Measurements from ENCODE around the gene OR9Q1.
"Not testable (repeated sequence)": the region's sequence is repeated elsewhere in the genome, so short reads cannot be mapped to it uniquely, and the experiment has no call there.

Gene OR9Q1, protein sequence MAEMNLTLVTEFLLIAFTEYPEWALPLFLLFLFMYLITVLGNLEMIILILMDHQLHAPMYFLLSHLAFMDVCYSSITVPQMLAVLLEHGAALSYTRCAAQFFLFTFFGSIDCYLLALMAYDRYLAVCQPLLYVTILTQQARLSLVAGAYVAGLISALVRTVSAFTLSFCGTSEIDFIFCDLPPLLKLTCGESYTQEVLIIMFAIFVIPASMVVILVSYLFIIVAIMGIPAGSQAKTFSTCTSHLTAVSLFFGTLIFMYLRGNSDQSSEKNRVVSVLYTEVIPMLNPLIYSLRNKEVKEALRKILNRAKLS

DNA sequence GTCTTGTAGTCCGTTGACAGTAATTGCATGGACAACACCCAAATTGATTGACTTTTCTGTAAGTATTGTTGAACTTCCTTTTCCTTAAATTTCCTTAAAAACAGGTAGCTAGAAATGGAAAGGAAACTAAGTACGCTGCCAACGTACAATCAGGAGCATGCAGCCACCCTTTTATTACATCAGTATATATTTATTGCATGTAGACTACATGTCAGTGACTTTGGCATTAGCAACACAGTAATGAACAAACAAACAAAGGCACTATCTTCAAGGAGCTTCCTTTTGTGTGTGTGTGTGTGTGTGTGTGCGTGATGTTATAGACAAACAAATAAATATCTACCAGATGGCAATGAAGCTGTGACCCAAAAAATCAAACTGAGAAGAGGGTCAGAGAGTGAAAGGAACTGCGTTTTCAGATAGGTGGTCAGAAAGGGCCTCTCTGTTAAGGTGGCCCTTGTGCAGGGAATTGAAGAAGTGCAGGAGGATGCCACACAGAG is at the start of gene OR9Q1:
Gene OR9Q1, plus strand, starts transcription at position 447 of the 497 bp plus-strand sequence. CDS start 155,564 bp downstream, outside the sequence.
- DNase-seq = no peak

DNA sequence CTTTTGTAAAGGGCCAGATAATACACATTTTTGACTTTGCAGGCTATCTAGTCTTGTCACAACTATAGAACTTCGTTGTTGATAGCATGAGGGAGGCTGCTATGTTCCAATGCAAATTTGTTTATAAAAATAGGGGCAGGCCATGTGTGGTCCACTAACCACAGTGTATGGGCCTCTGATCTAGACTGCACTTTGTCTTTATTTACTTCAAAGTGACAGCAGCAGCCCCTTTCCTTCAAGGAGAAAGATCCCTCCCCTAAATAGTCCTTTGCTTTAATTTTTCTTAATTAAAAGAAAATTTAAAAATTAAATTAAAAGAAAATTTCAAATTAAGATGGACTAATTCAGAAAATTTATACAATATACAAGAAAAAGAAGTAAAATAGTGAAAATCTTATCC is 49.5 kb upstream of the OR9Q1 start:
- no peak for DNase-seq

DNA sequence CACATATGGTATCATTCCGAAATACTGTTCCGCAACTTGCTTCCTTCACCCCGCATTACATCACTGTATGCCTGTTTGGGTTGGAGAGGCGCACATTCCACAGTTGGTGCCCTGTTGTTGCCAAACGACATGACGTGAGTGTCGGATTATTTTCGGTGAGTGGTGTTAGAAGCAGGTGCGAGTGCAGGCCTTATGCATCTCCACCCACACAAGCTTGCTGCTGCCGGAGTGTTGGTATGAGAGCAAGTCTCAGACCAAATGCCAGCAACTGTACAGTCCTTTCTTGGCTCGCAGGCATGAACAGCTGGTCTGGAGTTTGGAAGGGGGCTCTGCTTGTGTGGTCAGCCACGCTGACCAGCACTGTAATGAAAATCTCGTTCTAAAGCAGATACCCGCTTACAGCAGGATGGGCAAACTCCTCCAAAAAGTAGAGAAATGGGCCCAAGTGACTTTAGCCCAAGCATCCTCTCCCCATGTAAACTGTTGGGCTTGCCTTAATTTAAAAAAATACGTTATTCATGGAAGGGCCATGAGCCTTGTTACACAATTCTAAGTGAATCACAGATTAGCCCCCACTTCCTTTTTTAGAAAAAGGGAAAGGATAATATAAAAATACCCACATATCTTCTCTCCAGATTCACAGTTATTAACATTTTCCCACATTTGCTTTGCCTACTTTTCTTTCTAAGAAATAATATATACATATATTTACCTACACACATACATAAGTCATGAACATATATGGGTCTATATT is 48.7 kb upstream of the OR9Q1 start:
- DNase-seq = no peak

DNA sequence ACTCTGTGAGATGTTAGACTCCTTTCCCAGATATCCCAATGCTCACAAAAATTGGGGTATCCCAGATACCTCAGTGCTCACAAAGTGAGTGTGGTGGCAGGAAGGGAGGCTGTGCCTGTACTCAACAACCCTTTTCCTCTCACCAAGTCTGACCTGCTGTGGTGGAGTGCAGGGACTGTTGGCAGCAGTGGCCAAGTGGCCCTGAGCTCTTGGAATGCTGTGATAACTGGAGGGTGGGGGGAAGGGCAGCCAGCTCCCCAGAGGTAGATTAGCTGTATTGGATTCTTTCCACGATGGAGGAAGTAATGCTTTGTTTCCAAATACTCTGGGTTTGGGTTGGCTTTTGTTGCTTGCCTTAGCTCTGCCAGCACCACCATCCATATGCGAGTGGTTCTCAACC is 46.0 kb upstream of the OR9Q1 start:
- no peak for DNase-seq

DNA sequence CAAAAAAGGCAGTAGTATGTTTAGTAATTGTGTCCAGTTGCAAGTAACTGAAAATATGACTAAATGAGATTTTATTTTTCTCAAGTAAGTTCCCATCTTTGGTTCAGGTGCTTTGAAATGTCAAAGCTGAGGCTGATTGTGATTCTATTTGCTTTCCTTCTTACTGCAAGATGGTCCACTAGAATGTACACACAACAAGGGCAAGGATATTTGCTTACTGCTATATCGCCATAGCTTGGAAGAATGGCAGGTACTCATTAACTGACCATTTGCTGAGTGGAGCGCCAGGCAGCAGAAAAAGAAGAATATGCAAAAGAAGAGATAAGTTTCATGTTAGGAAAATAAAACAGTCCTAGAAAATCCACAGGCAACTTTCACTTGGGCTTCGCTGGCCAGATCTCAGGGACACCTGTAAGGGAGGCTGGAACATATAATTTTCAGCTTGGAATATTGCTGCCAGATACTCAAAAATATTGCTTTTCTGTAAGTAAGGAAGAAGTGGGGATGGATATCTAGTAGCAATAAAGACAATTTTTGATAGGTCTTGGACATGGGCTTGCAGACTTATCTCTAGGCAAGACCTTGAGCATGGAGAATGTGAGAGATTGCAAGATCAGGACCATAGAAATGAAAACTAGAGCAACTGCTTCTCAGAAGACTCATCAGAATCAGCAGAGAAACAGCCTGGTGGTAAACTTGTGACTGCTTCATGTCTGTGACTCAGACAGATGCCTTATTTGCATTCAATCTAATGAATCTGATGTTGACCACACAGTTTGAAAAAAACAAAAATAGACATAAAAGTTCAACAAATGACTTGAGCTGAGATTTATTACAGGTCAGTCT is 44.8 kb upstream of the OR9Q1 start:
- no peak for DNase-seq

DNA sequence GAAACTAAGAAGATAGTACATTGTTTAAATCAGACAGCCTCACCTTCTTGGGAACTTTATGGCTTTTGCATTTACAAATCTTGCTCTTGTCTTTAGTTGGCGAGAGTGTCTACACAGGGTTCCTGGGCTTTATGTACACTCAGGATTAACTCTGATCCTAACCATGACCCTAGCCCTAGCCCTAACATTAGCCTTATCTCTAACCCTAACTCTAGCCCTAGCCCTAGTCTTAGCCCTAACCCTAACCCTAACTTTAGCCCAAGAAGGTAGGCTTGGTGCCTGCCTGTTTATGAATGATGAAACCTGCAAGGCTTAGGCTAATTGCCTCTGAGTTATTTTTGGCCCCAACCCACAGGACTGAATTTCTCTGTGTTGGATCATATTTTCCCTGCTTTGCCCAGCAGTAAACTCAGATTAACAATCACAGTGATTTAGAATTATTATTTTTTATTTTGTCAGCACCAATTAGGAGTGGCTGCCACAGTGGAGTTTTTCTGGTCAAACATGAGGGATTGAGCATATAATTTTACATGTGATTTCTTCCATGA is 44.1 kb upstream of the OR9Q1 start:
- DNase-seq = no peak

DNA sequence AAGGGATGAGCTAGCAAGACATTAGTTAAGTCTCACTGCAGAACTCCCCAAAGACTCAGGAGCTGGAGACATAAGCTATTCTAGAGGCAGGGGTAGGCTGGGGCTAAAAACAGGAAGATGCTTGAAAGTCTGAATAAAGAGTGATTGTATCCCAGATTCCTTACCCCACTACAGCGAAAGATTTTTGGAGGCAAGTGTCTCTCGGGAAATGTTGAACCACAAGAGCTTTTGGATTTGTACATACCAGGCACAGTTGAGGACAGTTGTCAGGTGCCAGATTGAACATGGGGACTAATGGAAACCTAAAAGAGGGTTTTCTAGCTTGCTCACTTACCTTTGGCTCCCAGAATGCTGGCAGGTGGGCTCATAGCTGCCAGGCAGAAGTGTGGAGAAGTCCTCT is 43.5 kb upstream of the OR9Q1 start:
- DNase-seq = no peak

- no peak for DNase-seq
These were observed 42.1 kb upstream of the OR9Q1 start for GRCh38 chr11:57981536-57981935.

DNA sequence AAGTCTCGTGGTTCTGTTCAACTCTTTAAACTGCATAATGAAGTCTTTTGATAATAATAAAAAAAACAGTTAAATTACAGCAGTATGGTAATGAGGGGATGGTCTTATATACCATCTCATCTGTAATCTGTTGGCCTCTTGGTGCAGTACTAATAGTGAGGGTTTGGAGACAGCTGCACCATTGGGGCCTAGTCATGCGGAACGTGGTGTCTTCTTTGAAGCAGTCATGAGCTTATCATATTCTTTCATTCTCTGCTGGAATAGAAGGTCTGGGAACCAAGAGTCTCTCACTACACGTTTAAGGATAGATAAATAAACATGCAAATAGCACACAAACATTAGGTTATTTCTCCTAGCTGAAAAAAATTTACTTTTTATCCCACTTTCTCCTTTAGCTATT is 40.9 kb upstream of the OR9Q1 start:
- no peak for DNase-seq

GRCh38 chr11:57983191-57983590 is 40.5 kb upstream of the OR9Q1 start:
- no peak for DNase-seq

DNA sequence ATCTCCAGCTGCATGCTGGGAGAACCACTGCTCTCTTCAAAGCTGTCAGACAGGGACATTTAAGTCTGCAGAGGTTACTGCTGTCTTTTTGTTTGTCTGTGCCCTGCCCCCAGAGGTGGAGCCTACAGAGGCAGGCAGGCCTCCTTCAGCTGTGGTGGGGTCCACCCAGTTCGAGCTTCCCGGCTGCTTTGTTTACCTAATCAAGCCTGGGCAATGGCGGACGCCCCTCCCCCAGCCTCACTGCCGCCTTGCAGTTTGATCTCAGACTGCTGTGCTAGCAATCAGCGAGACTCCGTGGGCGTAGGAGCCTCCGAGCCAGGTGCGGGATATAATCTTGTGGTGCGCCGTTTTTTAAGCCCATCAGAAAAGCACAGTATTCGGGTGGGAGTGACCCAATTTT is 24.2 kb upstream of the OR9Q1 start:
- not testable (repeated sequence) for DNase-seq

GRCh38 chr11:58000021-58000420 is 23.7 kb upstream of the OR9Q1 start:
- not testable (repeated sequence) for DNase-seq

GRCh38 chr11:58000699-58001098 is 23.0 kb upstream of the OR9Q1 start:
- no peak for DNase-seq

DNA sequence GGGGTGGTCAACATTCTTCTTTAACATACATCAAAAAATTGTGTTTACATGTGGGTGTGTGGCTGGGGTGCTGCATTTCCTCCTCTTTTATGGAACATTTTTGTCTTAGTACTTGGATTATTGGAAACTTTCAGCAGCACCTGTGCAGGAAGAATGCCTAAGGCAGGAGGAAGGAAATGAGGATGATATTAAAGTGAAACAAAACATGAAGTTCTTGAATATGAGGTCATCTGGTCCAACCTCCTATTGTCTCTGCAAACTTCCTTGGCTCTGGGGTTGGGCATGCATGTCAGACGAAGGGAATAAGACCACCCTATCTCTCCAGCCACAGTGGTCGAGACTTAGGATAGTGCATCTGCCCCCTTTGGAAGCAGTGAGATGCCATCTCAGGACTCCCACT is 20.6 kb upstream of the OR9Q1 start:
- no peak for DNase-seq

DNA sequence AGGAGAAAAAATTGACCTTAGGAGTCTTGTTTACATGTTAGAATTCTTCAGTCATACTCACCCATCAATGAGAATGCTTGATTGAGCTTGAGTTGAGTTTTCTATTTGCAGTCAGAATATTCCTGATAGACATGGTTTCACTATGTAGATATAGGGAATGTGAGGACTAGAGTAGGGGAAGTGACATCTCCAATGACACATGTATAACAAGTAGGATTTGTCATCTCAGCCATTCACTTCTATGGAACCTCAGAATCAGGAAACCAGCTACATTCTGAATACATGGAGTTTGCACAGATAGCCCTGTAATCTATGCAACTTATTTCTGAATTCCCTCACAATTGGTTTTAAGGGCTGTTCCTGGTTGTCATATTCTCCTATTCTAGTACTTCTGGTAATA is 20.1 kb upstream of the OR9Q1 start:
- DNase-seq = no peak

- DNase-seq = no peak
These were observed 19.0 kb upstream of the OR9Q1 start for GRCh38 chr11:58004664-58005063.

DNA sequence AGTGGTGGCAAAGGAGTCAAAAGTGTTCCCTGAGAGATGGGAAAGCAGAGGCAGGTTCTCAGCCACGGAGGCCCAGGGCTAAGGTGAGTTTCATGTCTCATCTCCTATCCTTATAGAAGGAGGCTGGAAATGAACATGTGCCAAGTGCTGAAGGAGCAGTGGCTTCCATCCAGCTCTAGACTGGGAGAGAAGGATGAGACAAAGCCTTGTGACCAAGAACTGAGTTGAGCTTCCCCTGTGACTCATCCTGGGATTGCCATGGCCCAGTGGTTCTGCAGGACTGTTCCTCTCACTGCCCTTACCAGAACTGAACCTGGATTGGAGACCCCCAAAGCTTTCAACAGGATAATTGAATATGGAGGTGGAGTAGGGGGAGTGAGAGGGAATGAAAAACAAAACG is 16.7 kb upstream of the OR9Q1 start:
- DNase-seq = no peak

- DNase-seq = no peak
These were observed 11.9 kb upstream of the OR9Q1 start for GRCh38 chr11:58011771-58012170.

DNA sequence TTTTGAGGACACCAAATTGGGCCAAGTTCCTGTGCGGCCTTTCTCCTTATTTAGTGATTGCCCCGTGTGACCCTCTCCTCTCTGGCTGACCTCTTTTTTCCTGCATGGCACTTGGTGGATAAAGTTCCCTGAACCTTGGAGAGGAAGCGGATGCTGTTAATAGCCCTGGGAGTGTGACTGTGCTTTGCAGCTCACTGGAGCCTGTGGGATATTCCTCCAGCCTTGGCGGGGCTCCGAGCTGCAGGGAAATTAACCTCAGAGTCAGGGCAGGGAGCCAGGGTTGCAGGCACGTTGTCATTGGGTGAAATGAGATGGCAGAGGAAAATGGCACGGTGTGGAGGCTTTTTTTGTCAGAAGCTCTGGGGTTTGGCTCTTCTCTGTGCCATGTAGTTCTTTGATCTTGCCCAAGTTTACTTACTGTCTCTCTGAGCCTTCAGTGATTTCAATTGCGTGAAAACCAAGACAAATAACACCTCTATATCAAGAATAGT is 965 bp downstream of the OR9Q1 start:
- no peak for DNase-seq

GRCh38 chr11:58027341-58027740 is 3.7 kb downstream of the OR9Q1 start:
- no peak for DNase-seq

DNA sequence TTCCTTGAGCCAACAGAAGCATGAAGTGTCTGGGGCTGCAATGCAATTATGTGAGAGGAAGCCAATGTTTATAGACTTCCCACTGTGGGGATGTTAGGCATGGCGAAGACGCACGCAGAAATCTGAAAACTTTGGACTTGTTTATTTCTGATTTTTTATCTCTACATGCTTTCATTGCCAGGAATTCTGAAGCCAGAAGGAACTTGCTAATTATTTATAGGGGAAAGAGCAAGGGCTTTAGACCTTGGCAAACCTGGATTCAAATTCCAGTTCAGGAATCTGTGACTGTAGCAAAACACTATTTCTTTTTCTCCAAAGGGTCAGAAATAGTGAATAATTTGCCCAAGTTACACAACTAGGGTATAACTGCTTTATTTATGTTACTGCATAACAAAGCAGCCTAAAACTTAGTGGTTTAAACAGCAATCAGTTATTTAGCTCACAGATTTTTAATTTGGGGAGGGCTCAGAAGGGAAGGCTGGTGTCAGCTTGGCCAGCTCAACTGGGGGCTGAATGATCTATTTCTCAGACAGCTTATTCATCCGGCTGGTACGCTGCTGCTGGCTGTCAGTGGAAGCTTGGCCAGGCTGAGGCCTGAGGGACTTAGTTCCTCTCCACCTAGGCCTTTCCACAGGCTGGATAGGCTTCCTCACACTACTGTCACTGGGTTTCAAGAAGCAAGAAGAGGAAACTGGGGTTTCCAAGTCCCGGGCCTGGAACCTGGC is 5.2 kb downstream of the OR9Q1 start:
- DNase-seq = no peak

DNA sequence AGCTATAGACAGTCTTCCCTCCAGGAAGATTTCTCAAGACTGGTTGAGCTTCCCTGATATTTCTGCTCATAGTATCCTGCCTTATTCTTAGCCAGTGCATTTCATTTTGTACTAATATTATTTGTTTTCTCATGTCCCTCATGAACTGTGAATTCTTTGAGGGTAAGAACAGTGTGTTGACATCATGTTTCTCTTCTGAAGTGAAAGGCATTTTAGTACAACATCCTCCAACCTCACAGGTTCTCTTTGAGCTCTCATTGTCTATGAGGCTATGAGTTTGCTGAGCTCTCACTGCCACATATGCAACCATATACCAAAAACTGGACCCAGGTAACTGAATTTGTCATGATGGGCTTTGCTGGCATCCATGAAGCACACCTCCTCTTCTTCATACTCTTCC is 7.0 kb downstream of the OR9Q1 start, which contains the start of gene OR6Q1:
Gene OR6Q1, plus strand, starts transcription at position 301 of the 400 bp plus-strand sequence. Its CDS starts 0 bp downstream, at position 301.
- DNase-seq = no peak
